Thyroid gland (tissue), 4 donors: ENCODE measurements around the gene MAP3K12. TPM values are rescaled to one million over a fixed set of nuclear protein-coding genes. Genes with fewer than 3 reads are reported as not detected.

ENCODE experiments used
- DNase-seq, 2 donors: peaks; one replicate each; pipeline ENCODE4 v3.0.0-alpha.2; 2019
- H3K27ac ChIP-seq, 3 donors: fragments of 200-600 bp; sonication (generic); 1 replicate in 2 of 3; 2 replicates in 1 of 3; pipeline ENCODE4 v1.5.1; 2016 to 2019; ENCODE audit warnings: mild to moderate bottlenecking in 1 of 3, moderate library complexity in 1 of 3
- H3K27me3 ChIP-seq: fragments of 200-600 bp; sonication (generic); one replicate; pipeline ENCODE4 v1.5.1; 2019
- H3K36me3 ChIP-seq, 2 donors: fragments of 200-600 bp; sonication (generic); one replicate each; pipeline ENCODE4 v1.5.1; 2016 to 2019
- H3K4me1 ChIP-seq, 2 donors: fragments of 200-600 bp; sonication (generic); one replicate each; pipeline ENCODE4 v1.5.1; 2017 to 2019
- H3K4me3 ChIP-seq, 3 donors: fragments of 200-600 bp; sonication (generic); replicated peaks in 1 of 3; 1 replicate in 2 of 3; 2 replicates in 1 of 3; pipeline ENCODE4 v1.5.1; 2016; ENCODE audit warnings: mild to moderate bottlenecking in 1 of 3
- H3K9me3 ChIP-seq: fragments of 200-600 bp; sonication (generic); one replicate; pipeline ENCODE4 v1.5.1; 2017
- CTCF ChIP-seq, 6 experiments: fragments of 200-600 bp in 3 of 6; fragments of 450-650 bp in 3 of 6; sonication (generic) in 3 of 6; IDR thresholded peaks; one replicate each; pipeline ENCODE4 v1.5.1; 2016 to 2019; ENCODE audit warnings: antibody characterized with exemption in 6 of 6, mild to moderate bottlenecking in 2 of 6, inconsistent platforms in 1 of 6, moderate library complexity in 1 of 6
- POLR2A ChIP-seq, 2 donors: fragments of 450-650 bp; IDR thresholded peaks; one replicate each; pipeline ENCODE4 v1.6.1; 2017; ENCODE audit warnings: antibody characterized with exemption in 2 of 2, mild to moderate bottlenecking in 2 of 2, moderate library complexity in 1 of 2
- WGBS, 2 donors: methylation state at CpG; one replicate each; pipeline ENCODE4 v1.1.5; 2017; 5-methylcytosine and 5-hydroxymethylcytosine counted together
- intact Hi-C: fragments of 100-400 bp; cut with DNase I; formaldehyde crosslinking; loops from one replicate; pipeline ENCODE4 v1.15.1; 2023
- total RNA-seq, 4 donors: library from RNA; depleted of rRNA; stranded (reverse); fragments of >200 nt; gene quantifications; one replicate each; pipeline ENCODE4 v1.2.3, GENCODE V29; 2016

MAP3K12 gene
- total RNA-seq, 4 donors from 2014 or later: 5.2 to 12.9 (median 10.6) TPM

DNA sequence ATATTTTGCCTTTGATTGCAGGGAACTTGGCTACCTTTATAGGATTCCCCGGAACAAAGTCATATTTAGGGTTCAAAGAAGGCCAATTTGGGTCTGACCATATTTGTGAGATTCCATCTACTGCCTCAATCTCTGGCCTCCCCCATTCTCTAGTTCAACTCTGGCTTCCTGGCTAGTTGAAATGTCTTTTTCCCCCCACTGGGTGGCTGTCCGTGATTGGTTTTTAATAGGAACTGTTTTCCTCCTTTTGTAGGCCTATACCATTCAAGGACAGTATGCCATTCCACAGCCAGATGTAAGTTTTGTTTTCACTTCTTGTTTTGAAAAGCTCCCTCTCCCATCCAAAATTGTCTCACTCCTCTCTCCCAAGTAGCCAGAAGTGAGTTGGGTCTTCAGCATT is 33.6 kb downstream of the MAP3K12 start:
- Histone ChIP-seq H3K27ac (no peak overlapping the region), H3K9me3 (no peaks in the 10 kb centered on the region), H3K36me3 (peaks cover 100% of the 10 kb centered on the region in 2 donors), H3K4me3 (no peak overlapping the region), H3K4me1 (no peaks in the 10 kb centered on the region), H3K27me3 (no peaks in the 10 kb centered on the region)
- 65 to 75% methylated on average over 2 of the region's 2 CpGs for WGBS, 2 donors
- intact Hi-C loops: no loop called here
- TF ChIP-seq CTCF (IDR thresholded peaks at IDR 0.05) (no peak), POLR2A (IDR thresholded peaks at IDR 0.05) (no peak)
- no peak for DNase-seq

GRCh38 chr12:53464685-53465418 is 34.4 kb downstream of the MAP3K12 start:
- no peak overlapping the region for H3K27ac ChIP-seq
- DNase-seq: no peak
- no peaks in the 10 kb centered on the region for H3K4me1 ChIP-seq
- no peaks in the 10 kb centered on the region for H3K27me3 ChIP-seq
- no peaks in the 10 kb centered on the region for H3K9me3 ChIP-seq
- TF ChIP-seq CTCF (IDR thresholded peaks at IDR 0.05) (no peak), POLR2A (IDR thresholded peaks at IDR 0.05) (no peak)
- WGBS, 2 donors: 88 to 89% methylated on average over 11 of the region's 11 CpGs
- H3K36me3 ChIP-seq: peaks cover 100% of the 10 kb centered on the region in 2 donors
- no peak overlapping the region for H3K4me3 ChIP-seq
- intact Hi-C loops: no loop called here

- Histone ChIP-seq H3K4me3 (no peak overlapping the region), H3K36me3 (peaks cover 100% of the 10 kb centered on the region in 2 donors), H3K27ac (no peak overlapping the region), H3K4me1 (no peaks in the 10 kb centered on the region), H3K9me3 (no peaks in the 10 kb centered on the region), H3K27me3 (no peaks in the 10 kb centered on the region)
- 68 to 69% methylated on average over 5 of the region's 5 CpGs for WGBS, 2 donors
- intact Hi-C loops: no loop called here
- TF ChIP-seq POLR2A (IDR thresholded peaks at IDR 0.05) (no peak), CTCF (IDR thresholded peaks at IDR 0.05) (no peak)
- no peak for DNase-seq
Measured at GRCh38 chr12:53463802-53464560, 35.3 kb downstream of the MAP3K12 start.

DNA sequence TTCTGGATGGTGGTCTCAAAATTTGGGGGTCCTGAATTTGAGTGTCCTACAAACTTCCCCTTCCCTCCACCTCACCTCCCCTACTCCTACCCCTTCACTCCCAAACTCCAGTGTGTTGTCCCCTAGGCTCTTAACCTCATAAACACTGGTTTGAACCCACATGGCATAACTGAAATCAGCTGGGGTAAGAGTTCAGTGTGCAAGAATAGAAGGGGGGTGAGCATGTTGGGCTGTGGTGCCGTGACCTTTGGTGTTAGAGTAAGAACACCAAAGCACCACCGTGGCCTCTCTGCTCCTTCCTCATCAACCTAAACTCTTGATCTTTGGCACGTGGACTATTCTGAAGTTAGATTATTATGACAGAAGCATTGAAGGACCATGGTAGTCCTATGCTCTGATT is 36.3 kb downstream of the MAP3K12 start:
- Histone ChIP-seq H3K4me3 (no peak overlapping the region), H3K4me1 (no peaks in the 10 kb centered on the region), H3K27me3 (no peaks in the 10 kb centered on the region), H3K27ac (no peak overlapping the region), H3K9me3 (no peaks in the 10 kb centered on the region), H3K36me3 (peaks cover 100% of the 10 kb centered on the region in 2 donors)
- 79 to 83% methylated on average over 3 of the region's 3 CpGs for whole genome bisulfite sequencing, 2 donors
- TF ChIP-seq POLR2A (IDR thresholded peaks at IDR 0.05): no peak
- TF ChIP-seq CTCF (IDR thresholded peaks at IDR 0.05): no peak
- intact Hi-C loops: no loop called here
- DNase-seq: no peak

GRCh38 chr12:53461591-53461990 is 37.7 kb downstream of the MAP3K12 start:
- TF ChIP-seq POLR2A (IDR thresholded peaks at IDR 0.05): no peak
- no peak for TF ChIP-seq CTCF (IDR thresholded peaks at IDR 0.05)
- intact Hi-C loops: no loop called here
- Histone ChIP-seq H3K4me3 (no peak overlapping the region), H3K27ac (no peak overlapping the region), H3K27me3 (no peaks in the 10 kb centered on the region), H3K36me3 (peaks cover 95 to 100% of the 10 kb centered on the region in 2 donors), H3K4me1 (no peaks in the 10 kb centered on the region), H3K9me3 (no peaks in the 10 kb centered on the region)
- DNase-seq: no peak
- WGBS, 2 donors: 90 to 92% methylated on average over 8 of the region's 8 CpGs
